Activated naive CD8-positive, alpha-beta T cell treated with anti-CD3 and anti-CD28 coated beads, Interleukin-2, amount 10 ng/mL, durations not matched to agents 7 days and 5 days (primary cell): ENCODE results near the gene IDI1. TPM values are rescaled to one million over a fixed set of nuclear protein-coding genes. Genes with fewer than 3 reads are reported as not detected.
"Not testable (repeated sequence)": the region's sequence is repeated elsewhere in the genome, so short reads cannot be mapped to it uniquely, and the experiment has no call there.

ENCODE experiments used
- ATAC-seq: fragments of 150-1000 bp; cut with Tn5 transposase; one replicate; pipeline ENCODE4 v1.10.0; 2021; ENCODE audit warnings: low read depth, moderate library complexity
- POLR2A ChIA-PET: fragments of 350-600 bp; sonication (Branson Sonifier 250); formaldehyde crosslinking; loops from one replicate; lab custom pipeline; 2021; ENCODE audit warnings: antibody characterized with exemption; lab: Charles Lee
- DNase-seq: peaks from one replicate; pipeline ENCODE4 v3.0.0; 2021
- H3K27ac Mint-ChIP-seq: one replicate; pipeline ENCODE4 v1.8.0; 2022; ENCODE audit warnings: mild to moderate bottlenecking, mixed read lengths
- H3K27me3 Mint-ChIP-seq: one replicate; pipeline ENCODE4 v1.8.0; 2022; ENCODE audit warnings: mild to moderate bottlenecking, moderate library complexity, mixed read lengths
- H3K36me3 Mint-ChIP-seq: one replicate; pipeline ENCODE4 v1.8.0; 2021; ENCODE audit warnings: mild to moderate bottlenecking, mixed read lengths
- H3K4me1 Mint-ChIP-seq: one replicate; pipeline ENCODE4 v1.8.0; 2021; ENCODE audit warnings: mixed read lengths
- H3K4me3 Mint-ChIP-seq: one replicate; pipeline ENCODE4 v1.8.0; 2022; ENCODE audit warnings: mild to moderate bottlenecking, moderate library complexity, mixed read lengths
- H3K9me3 Mint-ChIP-seq: one replicate; pipeline ENCODE4 v1.8.0; 2021; ENCODE audit warnings: mixed read lengths
- total RNA-seq, 2 experiments: library from RNA; stranded (reverse); gene quantifications; one replicate each; pipeline ENCODE4 v1.2.3, GENCODE V29; 2021

Gene IDI1
- total RNA-seq, 2 experiments from 2014 or later = 53.8 to 57.6 TPM

DNA sequence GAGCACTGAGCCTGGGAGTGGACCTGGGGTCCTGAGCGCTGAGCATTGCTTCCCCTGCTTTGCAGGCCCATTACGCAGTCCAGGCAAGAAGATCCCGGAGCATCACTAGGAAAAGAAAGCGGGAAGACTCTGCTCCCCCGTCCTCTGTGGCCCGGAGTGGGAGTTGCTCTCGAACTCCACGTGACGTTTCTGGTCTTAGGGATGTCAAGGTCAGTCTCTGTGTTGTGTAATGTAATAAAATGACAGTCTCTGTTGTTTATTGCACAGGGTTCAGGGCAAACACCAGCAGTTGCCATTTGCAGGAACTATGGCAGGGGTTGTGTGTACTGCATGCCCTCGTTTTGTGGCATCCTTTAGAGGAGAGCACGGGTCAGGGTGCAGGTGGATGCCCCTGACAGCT is 33.2 kb downstream of the IDI1 start:
- Mint-ChIP-seq H3K4me1 (no peaks in the 10 kb centered on the region), H3K27me3 (no peaks in the 10 kb centered on the region), H3K36me3 (peaks cover 39% of the 10 kb centered on the region), H3K4me3 (no peak overlapping the region), H3K27ac (no peak overlapping the region), H3K9me3 (no peaks in the 10 kb centered on the region)
- no peak for DNase-seq
- POLR2A ChIA-PET = no interaction called here
- no peak for ATAC-seq

DNA sequence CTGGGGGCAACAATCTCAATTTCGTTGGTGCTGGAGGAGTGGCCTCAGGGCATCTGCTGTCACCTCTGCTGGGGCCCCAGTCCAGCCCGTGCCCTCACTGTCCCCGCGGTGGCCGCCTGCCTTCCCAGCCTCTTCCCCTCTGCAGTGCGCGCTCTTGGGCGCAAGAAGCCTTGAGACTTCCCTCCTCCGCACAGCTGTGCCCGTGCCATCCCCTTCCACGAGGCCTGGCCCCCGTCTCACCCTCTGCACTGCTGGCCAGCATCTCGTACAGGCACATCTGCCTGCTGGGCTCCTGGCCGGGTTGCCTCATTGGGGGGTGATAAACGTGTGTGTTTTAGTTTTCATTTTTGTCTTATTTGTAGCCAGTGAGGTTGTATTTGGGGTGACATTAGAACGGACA is 37.2 kb downstream of the IDI1 start:
- Mint-ChIP-seq H3K4me3 (no peak overlapping the region), H3K9me3 (no peaks in the 10 kb centered on the region), H3K4me1 (no peaks in the 10 kb centered on the region), H3K27ac (no peak overlapping the region), H3K27me3 (no peaks in the 10 kb centered on the region), H3K36me3 (peaks cover 37% of the 10 kb centered on the region)
- POLR2A ChIA-PET = no interaction called here
- ATAC-seq (no peak), DNase-seq (no peak)

DNA sequence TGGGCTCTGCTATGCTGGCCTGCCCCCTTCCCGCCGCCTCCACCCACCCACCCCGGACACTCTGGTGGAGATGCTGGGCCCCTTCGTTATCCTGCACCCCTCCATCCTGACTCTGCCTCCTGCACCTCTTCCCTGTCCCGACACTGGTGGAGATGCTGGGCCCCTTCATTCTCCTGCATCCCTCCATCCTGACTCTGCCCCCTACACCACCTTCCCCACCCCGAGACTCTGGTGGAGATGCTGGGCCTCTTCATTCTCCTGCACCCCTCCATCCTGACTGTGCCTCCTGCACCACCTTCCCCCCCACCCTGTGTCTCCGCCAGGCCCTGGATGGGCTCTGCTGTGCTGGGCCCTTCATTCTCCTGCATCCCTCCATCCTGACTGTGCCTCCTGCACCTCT is 38.2 kb downstream of the IDI1 start:
- no peaks in the 10 kb centered on the region for H3K9me3 Mint-ChIP-seq
- H3K36me3 Mint-ChIP-seq = peaks cover 41% of the 10 kb centered on the region
- H3K4me3 Mint-ChIP-seq = no peak overlapping the region
- H3K27me3 Mint-ChIP-seq = no peaks in the 10 kb centered on the region
- H3K4me1 Mint-ChIP-seq = no peaks in the 10 kb centered on the region
- peak overlapping the region; percentile 22 for H3K27ac Mint-ChIP-seq
- DNase-seq = no peak
- POLR2A ChIA-PET = no interaction called here
- ATAC-seq = no peak

DNA sequence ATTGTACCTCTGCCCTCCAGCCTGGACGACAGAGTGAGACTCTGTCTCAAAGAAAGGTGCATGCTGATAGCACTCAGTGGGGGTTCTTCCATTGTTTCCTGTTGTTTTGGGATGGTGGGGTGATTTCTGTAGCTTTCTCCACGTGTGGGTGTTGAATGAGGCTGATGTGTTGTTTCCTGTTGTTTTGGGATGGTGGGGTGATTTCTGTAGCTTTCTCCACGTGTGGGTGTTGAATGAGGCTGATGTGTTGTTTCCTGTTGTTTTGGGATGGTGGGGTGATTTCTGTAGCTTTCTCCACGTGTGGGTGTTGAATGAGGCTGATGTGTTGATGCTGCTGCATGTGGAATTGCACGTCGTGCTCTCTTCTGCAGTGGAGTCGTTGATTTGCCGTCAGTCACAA is 39.0 kb downstream of the IDI1 start:
- peaks cover 45% of the 10 kb centered on the region for H3K36me3 Mint-ChIP-seq
- H3K27me3 Mint-ChIP-seq, H3K9me3 Mint-ChIP-seq, ATAC-seq, H3K4me3 Mint-ChIP-seq, H3K27ac Mint-ChIP-seq, POLR2A ChIA-PET, H3K4me1 Mint-ChIP-seq, DNase-seq: not testable (repeated sequence)

DNA sequence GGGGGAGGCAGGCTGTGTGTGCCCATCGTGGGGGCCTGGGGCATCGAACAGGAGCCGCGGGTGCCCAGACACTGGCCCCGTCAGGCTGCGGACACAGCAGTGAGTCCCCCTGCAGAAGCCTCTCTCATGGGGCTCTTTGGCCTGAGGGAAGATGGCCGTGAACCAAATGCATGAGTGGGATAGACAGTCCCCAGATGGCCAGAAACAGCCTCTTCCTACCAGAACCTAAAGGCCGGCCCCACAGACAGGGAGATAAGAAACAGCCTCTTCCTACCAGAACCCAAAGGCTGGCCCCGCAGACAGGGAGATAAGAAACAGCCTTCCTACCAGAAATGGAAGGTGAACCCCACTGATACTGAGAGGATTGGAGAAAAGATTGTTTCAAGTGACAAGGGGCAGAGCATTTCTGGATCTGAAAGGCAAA is 39.8 kb downstream of the IDI1 start:
- H3K4me1 Mint-ChIP-seq = no peaks in the 10 kb centered on the region
- no peak for ATAC-seq
- H3K27ac Mint-ChIP-seq = no peak overlapping the region
- POLR2A ChIA-PET = no interaction called here
- H3K36me3 Mint-ChIP-seq = peaks cover 42% of the 10 kb centered on the region
- DNase-seq = no peak
- no peak overlapping the region for H3K4me3 Mint-ChIP-seq
- H3K27me3 Mint-ChIP-seq = no peaks in the 10 kb centered on the region
- no peaks in the 10 kb centered on the region for H3K9me3 Mint-ChIP-seq

DNA sequence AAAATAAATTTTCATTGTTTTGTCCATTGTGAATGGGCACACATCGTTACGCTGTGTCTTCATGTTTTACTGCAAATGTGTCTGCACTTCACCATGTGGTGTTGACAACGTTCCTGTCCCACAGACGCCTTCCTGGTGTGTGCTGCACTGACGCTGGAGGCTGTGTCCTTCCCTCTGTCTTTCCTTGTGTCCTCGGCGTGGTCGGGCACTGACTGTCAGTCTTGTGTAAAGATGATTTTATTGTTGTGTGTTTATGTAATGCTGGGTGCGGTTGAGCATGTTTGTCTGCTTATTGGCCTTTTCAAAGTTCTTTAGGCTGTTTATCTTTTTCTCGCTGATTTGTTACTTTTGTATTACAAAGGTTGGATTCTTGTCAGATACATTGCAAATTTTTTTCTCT is 41.3 kb downstream of the IDI1 start:
- H3K27ac Mint-ChIP-seq = no peak overlapping the region
- no peak overlapping the region for H3K4me3 Mint-ChIP-seq
- H3K27me3 Mint-ChIP-seq = no peaks in the 10 kb centered on the region
- peaks cover 46% of the 10 kb centered on the region for H3K36me3 Mint-ChIP-seq
- H3K4me1 Mint-ChIP-seq = no peaks in the 10 kb centered on the region
- DNase-seq (no peak), ATAC-seq (no peak)
- POLR2A ChIA-PET = no interaction called here
- H3K9me3 Mint-ChIP-seq = no peaks in the 10 kb centered on the region

DNA sequence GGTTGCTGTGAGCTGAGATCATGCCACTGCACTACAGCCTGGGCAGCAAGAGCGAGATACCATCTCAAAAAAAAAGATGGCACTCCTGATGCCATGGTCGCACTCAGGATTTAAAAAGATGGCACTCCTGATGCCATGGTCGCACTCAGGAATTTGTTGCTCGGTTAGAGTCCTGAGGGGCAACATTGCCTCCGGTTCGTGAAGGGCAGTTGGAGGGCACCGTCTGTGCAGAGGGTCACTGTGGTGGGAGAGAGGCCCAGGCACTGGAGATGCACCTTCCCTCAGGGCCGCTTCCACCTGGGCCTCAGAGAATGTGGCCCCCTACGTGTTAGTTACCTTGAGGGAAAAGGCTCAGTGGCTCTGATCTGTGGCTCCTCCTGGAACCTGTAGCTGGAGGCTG is 42.3 kb downstream of the IDI1 start:
- peaks cover 4% of the 10 kb centered on the region for H3K9me3 Mint-ChIP-seq
- H3K27me3 Mint-ChIP-seq = no peaks in the 10 kb centered on the region
- DNase-seq (no peak), ATAC-seq (no peak)
- no peak overlapping the region for H3K27ac Mint-ChIP-seq
- H3K4me1 Mint-ChIP-seq = peaks cover 2% of the 10 kb centered on the region
- POLR2A ChIA-PET = no interaction called here
- peaks cover 48% of the 10 kb centered on the region for H3K36me3 Mint-ChIP-seq
- no peak overlapping the region for H3K4me3 Mint-ChIP-seq

DNA sequence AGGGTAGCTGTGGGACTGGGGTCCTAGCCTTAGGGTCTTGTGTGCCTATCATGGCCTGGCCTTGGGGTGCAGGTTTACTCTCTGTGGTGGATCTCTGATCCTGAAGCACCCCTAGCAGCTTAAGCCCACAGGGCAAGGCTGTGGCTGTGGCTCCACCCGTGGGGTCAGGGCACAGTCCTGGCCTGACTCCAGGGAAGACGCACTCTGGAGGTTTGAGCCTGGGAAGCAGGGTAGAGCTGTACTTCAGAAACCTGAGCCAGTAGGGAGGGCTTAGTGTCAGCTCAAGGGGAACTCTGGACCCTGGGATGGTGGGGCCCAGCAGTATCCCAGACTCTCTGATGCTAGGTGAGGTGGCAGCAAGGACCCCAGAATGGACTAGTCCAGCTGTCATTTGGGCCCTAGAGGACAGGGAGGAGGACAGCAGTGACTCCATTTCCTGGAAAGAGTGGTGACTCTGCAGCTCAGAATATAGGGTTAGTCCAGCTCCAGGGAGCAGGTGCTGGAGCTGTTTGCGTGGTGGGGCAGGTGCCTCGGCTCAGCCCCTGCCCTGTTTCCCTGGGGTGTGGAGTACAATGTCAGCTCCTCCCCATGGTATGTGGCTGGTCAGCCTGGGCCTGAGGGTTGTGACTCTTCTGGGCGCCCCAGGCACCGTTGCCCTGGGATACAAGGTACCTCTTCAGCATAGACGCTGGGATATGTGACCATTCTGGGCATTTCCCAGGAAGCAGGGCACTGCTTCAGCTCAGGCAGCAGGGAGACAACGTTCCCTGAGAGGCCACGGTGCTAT is 44.8 kb downstream of the IDI1 start:
- no peak for ATAC-seq
- H3K4me1 Mint-ChIP-seq = peaks cover 2% of the 10 kb centered on the region
- no peaks in the 10 kb centered on the region for H3K27me3 Mint-ChIP-seq
- H3K27ac Mint-ChIP-seq = no peak overlapping the region
- POLR2A ChIA-PET = interaction anchor here (0.5 to 1.0 kb wide), 2 partner anchors 14 to 17 kb away, joined by 3 to 5 read pairs; no protein-coding TSS in a partner anchor
- DNase-seq = no peak
- H3K9me3 Mint-ChIP-seq = peaks cover 5% of the 10 kb centered on the region
- no peak overlapping the region for H3K4me3 Mint-ChIP-seq
- H3K36me3 Mint-ChIP-seq = peaks cover 58% of the 10 kb centered on the region

DNA sequence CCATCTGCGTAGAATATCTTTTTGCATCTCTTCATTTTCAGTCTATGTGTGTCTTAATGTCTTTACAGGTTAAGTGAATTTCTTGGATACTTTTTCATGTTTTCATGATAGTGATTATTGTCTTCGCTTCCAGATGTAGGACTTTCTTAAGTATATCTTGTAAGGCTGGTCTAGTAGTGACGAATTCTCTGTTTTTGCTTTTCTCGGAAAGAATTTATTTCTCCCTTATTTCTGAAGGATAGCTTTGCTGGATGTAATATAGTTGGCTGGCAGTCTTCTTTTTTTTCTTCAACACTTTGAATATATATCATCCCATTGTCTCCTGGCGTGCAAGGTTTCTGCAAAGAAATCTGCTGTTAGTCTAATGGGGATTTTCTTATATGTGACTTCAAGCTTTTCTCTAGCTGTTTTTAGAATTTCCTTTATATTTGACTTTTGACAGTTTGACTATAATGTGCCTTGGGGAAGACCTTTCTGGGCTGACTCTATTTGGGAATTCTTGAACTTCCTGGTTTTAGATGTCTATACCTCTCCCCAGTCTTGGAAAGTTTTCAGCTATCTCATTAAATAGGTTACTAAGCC is 46.4 kb downstream of the IDI1 start:
- Mint-ChIP-seq H3K27me3 (no peaks in the 10 kb centered on the region), H3K4me3 (no peak overlapping the region), H3K4me1 (peaks cover 2% of the 10 kb centered on the region), H3K9me3 (peaks cover 5% of the 10 kb centered on the region), H3K36me3 (peaks cover 59% of the 10 kb centered on the region), H3K27ac (no peak overlapping the region)
- no peak for DNase-seq
- POLR2A ChIA-PET = no interaction called here
- no peak for ATAC-seq

DNA sequence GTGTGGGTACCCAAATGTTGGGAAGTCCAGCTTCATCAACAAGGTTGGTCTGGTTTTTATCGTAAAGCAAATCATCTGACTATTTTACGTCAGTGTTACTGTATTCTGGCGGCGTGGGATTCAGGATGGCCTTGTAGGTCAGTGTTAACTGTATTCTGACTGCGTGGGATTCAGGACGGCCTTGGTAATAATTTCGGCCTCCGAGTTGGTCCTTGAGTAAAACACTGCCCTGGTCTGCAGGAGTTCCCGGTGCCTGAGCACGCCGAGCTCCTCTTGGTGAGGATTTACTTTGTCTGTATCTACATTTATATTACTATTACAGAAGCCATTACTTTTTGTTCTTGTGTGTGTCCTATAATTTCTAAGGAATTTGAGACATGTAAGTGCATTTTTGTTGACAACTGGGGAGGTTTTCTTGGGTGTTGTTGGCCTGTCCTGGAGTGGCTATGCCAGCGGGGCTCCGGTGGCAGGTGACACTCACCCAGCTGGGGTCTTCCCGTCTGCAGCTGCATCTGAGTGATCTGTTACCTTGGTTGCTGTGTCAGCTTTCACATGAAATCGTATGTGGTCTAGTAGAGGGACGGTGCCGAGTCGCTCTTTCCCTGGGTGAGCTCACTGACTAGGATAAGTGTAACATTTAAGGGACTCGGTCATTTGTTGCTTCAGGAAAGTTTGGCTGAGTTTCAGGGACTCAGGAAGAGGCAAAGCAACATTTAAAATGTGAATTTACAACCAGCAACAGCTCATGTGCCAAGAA is 51.5 kb downstream of the IDI1 start:
- peaks cover 59% of the 10 kb centered on the region for H3K36me3 Mint-ChIP-seq
- ATAC-seq (no peak), DNase-seq (no peak)
- no peaks in the 10 kb centered on the region for H3K27me3 Mint-ChIP-seq
- H3K9me3 Mint-ChIP-seq = peaks cover 4% of the 10 kb centered on the region
- peaks cover 2% of the 10 kb centered on the region for H3K4me1 Mint-ChIP-seq
- H3K4me3 Mint-ChIP-seq = no peak overlapping the region
- H3K27ac Mint-ChIP-seq = no peak overlapping the region
- POLR2A ChIA-PET = no interaction called here

DNA sequence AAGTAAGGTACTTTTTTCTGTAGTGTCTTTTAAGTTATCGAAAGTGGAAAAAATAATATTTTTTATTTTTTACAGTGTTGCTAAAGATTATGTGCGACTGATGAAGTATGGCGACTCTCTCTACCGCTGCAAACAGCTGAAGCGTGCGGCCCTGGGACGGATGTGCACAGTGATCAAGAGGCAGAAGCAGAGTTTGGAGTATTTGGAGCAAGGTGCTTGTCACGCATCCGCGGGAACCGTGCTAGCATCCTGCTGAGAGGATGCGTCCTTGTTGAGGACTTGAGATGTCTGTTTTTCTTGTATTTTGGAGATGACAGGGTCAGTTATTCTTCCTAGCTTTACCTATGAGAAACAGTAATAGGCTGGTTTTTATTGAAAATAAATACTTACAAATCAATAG is 52.9 kb downstream of the IDI1 start:
- Mint-ChIP-seq H3K4me1 (peaks cover 3% of the 10 kb centered on the region), H3K27ac (no peak overlapping the region), H3K9me3 (no peaks in the 10 kb centered on the region), H3K4me3 (no peak overlapping the region), H3K36me3 (peaks cover 48% of the 10 kb centered on the region), H3K27me3 (no peaks in the 10 kb centered on the region)
- POLR2A ChIA-PET = no interaction called here
- ATAC-seq (no peak), DNase-seq (no peak)

DNA sequence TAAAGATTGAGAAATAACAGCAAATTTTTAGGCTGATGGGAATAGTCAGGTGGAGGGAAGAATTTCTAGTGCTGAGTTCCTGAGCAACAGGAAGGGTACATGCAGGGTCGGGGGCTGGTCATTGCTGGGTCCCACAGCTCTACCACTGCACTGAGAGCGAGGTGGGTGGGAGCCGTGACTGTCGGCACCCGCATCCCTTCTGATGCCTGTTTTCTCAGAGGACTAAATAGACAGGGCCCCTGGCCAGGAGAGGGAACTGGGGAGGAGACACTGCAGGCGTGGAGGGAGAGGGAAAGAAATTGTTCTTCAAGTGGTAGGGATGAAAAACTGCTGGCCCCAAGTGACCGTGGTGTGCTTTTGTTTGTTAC is 53.4 kb downstream of the IDI1 start:
- no peaks in the 10 kb centered on the region for H3K27me3 Mint-ChIP-seq
- H3K9me3 Mint-ChIP-seq = no peaks in the 10 kb centered on the region
- H3K4me1 Mint-ChIP-seq = peaks cover 8% of the 10 kb centered on the region
- POLR2A ChIA-PET = no interaction called here
- H3K4me3 Mint-ChIP-seq = no peak overlapping the region
- DNase-seq = no peak
- peaks cover 48% of the 10 kb centered on the region for H3K36me3 Mint-ChIP-seq
- H3K27ac Mint-ChIP-seq = no peak overlapping the region
- ATAC-seq = no peak

DNA sequence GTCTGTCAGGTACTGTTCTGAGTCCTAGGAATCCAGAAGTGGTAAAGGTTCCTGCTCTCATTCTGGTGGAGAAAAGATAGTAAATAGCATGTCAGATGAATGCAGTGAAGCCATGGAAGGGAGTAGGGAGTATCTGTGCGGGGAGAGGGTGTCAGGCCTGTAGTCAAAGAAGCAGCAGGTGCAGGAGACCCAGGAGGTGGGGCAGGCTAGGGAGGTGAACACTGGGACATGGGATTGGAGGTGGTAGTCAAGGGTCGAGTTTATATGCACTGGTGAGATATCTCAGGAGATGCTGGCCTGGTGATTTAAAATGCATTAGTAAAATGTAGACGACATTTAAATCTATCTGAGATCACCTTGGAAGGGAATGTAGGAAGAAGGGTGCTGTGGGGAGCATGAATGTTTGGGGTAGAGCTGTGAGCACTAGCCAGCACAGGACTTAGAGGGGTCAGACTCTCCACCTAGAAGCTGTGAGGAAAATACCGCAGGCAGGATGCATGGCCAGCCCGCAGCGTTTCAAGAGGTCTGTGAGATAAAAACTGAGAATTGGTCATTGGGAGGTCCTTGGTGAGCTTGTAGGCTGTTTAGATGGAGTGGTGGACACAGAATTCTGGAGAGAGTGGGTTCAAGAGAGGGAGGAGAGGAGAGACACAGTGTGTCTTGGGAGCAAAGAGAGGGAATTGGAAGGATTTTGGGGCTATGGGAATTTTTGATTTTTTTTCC is 53.9 kb downstream of the IDI1 start:
- no peaks in the 10 kb centered on the region for H3K9me3 Mint-ChIP-seq
- DNase-seq = no peak
- H3K4me1 Mint-ChIP-seq = peaks cover 9% of the 10 kb centered on the region
- H3K27me3 Mint-ChIP-seq = no peaks in the 10 kb centered on the region
- ATAC-seq = no peak
- H3K4me3 Mint-ChIP-seq = no peak overlapping the region
- H3K27ac Mint-ChIP-seq = no peak overlapping the region
- H3K36me3 Mint-ChIP-seq = peaks cover 45% of the 10 kb centered on the region
- POLR2A ChIA-PET = no interaction called here
